ENCODE measurements around the gene TMEM185A. TPM values are rescaled to one million over a fixed set of nuclear protein-coding genes. Genes with fewer than 3 reads are reported as not detected.
"Not testable (repeated sequence)": the region's sequence is repeated elsewhere in the genome, so short reads cannot be mapped to it uniquely, and the experiment has no call there.

Gene TMEM185A
- polyA plus RNA-seq, 1 experiment: 20.6 TPM

DNA sequence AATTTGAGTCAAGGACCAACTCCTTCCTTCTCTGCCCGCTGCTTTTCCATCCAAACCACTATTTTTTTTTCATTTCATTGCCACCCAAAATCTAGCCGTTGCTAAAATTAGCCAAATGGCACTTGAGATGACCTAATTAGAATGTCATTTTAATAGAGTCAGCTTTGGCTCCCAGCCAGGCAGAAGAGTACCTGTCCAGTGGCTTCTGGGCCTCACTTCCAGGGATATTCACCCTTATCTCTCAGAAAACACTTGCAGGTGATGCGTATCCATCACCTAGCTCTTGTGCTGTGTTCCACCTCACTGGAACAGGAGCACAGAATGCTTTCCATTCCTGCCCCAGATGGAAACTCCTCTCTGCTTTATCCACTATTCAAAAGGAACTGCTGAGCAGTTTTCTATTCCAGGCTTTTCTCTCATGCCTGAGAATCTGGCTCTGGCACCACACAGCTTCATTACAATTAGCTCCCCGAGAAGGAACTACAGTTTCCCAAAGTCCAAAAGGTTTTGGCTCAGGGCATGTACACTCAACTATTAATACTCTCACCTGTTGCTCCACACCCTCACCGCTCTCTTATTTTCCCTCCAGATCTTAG, 62.8 kb downstream of the TMEM185A start:
- ChIA-PET CTCF (interaction anchor here (1.6 kb wide), 1 partner anchor 57 kb away, joined by 3 read pairs; no protein-coding TSS in a partner anchor), POLR2A (no interaction called here)
- no peak for TF ChIP-seq CTCF (IDR thresholded peaks at IDR 0.05; ENCODE audit: insufficient read depth, low read depth, low read length)
- H3K4me3 ChIP-seq (ENCODE audit: low read depth, low read length): no peak overlapping the region
- no peaks in the 10 kb centered on the region for H3K36me3 ChIP-seq (ENCODE audit: control insufficient read depth, insufficient read depth, low read length)
- DNase-seq (ENCODE audit: low read depth): no peak
- H3K27me3 ChIP-seq (ENCODE audit: control insufficient read depth, insufficient read depth, low read length): no peaks in the 10 kb centered on the region

DNA sequence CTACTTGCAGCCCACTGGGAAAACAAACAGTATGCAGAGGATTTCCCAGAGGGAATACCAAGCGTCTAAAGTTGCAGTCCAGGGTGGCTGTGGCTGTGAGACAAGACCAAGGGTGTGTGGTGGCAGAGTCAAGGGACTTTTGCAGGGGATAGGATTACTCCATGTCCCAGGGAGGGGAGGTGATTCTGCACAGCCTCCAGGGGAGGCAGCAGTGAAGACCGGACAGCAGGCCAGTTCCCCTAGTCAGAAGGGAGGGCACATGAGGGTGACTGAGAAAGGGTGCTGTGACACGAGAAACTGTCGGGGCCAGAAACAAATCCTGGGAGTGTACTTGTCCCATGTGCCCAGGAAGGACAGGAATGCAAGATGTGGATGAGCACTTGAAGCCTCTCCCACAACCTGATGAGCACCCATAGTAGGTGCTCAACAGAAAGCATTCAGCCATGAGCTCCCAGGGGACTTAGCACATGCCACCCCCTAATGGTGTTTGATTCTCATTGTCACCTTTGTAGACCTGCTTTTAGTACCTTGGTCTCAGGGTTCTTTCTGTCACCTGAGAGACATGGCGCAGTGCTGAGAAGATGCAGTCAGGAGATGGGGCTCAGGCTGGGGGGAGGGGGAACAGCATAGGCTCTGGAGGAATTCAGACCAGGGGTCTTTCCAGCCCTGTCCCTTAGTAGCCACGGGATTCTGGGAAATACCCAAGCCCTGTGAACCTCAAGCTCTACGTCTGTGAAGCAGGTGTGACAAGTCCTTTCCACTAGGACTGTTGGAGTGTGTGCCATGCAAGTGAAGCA, 63.8 kb downstream of the TMEM185A start:
- CTCF ChIA-PET: no interaction called here
- H3K4me3 ChIP-seq (ENCODE audit: low read depth, low read length): no peak overlapping the region
- POLR2A ChIA-PET: no interaction called here
- DNase-seq (ENCODE audit: low read depth): no peak
- no peak for TF ChIP-seq CTCF (IDR thresholded peaks at IDR 0.05; ENCODE audit: insufficient read depth, low read depth, low read length)
- H3K27me3 ChIP-seq (ENCODE audit: control insufficient read depth, insufficient read depth, low read length): no peaks in the 10 kb centered on the region
- no peaks in the 10 kb centered on the region for H3K36me3 ChIP-seq (ENCODE audit: control insufficient read depth, insufficient read depth, low read length)

GRCh38 chrX:149563359-149563758, 68.2 kb downstream of the TMEM185A start:
- no peak for TF ChIP-seq CTCF (IDR thresholded peaks at IDR 0.05; ENCODE audit: insufficient read depth, low read depth, low read length)
- POLR2A ChIA-PET: no interaction called here
- no peak for DNase-seq (ENCODE audit: low read depth)
- no peaks in the 10 kb centered on the region for H3K36me3 ChIP-seq (ENCODE audit: control insufficient read depth, insufficient read depth, low read length)
- H3K4me3 ChIP-seq (ENCODE audit: low read depth, low read length): no peak overlapping the region
- no peaks in the 10 kb centered on the region for H3K27me3 ChIP-seq (ENCODE audit: control insufficient read depth, insufficient read depth, low read length)
- CTCF ChIA-PET: no interaction called here

- H3K36me3 ChIP-seq (ENCODE audit: control insufficient read depth, insufficient read depth, low read length); H3K27me3 ChIP-seq (ENCODE audit: control insufficient read depth, insufficient read depth, low read length); CTCF ChIA-PET; H3K4me3 ChIP-seq (ENCODE audit: low read depth, low read length); POLR2A ChIA-PET; DNase-seq (ENCODE audit: low read depth): not testable (repeated sequence)
Observed at GRCh38 chrX:149555251-149555650, 76.3 kb downstream of the TMEM185A start.

DNA sequence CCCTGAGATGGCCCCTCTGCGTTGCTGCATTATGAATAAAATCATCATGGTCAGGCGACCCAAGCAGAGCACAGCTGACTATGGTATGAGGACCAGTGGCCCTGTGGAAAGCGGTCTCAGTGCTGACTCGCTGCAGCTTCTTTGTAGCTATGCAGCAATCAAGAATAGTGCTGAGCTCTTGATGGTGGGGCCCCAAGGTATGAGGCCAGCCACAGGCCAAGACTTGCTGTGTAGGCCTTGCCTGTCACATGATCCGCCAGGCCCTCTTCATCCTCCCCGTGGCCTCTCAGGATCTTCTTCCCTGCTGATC, 79.7 kb downstream of the TMEM185A start:
- CTCF ChIA-PET; H3K36me3 ChIP-seq (ENCODE audit: control insufficient read depth, insufficient read depth, low read length); H3K27me3 ChIP-seq (ENCODE audit: control insufficient read depth, insufficient read depth, low read length); POLR2A ChIA-PET; H3K4me3 ChIP-seq (ENCODE audit: low read depth, low read length); DNase-seq (ENCODE audit: low read depth): not testable (repeated sequence)

DNA sequence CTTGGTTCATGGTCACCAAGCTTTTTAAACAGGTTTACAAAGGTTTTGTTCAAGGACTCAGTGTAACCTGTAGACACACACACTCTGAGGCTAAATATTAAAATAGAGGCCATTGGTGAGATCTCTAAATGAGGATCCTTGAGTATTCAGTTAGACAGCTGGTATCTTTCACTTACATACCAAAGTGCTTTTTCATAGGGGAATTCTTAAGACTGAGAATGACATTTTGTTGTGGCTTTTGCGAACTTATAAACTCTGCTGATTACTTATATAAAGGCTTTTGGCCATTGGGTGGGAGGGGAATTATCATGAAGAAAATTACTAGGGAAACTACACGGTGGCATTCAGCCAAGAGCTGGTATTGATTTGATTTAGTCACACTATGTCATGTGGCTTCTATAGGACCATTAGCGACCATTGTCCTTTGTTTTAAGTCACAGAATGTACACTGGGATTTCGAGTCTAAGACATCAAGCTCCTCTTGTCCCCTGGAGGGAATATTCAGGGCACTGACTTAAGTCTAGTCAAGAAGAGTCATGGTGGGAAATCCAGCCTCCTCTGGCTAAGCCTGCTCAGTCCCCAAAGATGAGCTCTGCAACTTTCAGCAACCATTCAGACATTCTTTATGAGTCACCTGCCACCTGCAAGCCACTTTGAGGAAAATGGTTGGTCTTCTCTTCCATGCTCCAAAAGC, 80.2 kb downstream of the TMEM185A start:
- H3K27me3 ChIP-seq (ENCODE audit: control insufficient read depth, insufficient read depth, low read length); POLR2A ChIA-PET; H3K36me3 ChIP-seq (ENCODE audit: control insufficient read depth, insufficient read depth, low read length); H3K4me3 ChIP-seq (ENCODE audit: low read depth, low read length); DNase-seq (ENCODE audit: low read depth); CTCF ChIA-PET: not testable (repeated sequence)

DNA sequence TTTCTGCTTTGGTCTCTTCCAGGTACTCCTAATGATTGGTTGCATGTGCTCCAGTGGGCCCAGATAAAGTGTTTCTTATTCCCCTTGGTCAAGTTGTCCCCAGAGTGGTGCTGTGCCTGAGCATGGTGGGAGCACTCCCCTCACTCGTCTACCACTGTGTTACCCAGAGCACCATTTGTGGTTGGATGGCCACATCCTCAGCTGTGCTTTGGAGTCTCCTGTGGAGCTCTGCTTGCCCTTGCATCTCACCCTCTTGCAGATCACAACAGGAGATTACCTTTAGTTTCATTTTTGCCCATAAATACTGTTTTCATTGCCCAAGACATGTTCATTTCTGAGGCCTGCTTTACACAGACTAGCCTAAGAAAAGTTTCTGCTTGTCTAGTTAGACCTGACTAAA, 81.1 kb downstream of the TMEM185A start:
- H3K36me3 ChIP-seq (ENCODE audit: control insufficient read depth, insufficient read depth, low read length); DNase-seq (ENCODE audit: low read depth); H3K27me3 ChIP-seq (ENCODE audit: control insufficient read depth, insufficient read depth, low read length); H3K4me3 ChIP-seq (ENCODE audit: low read depth, low read length); POLR2A ChIA-PET; CTCF ChIA-PET: not testable (repeated sequence)

- H3K4me3 ChIP-seq (ENCODE audit: low read depth, low read length); POLR2A ChIA-PET; CTCF ChIA-PET; H3K27me3 ChIP-seq (ENCODE audit: control insufficient read depth, insufficient read depth, low read length); H3K36me3 ChIP-seq (ENCODE audit: control insufficient read depth, insufficient read depth, low read length); DNase-seq (ENCODE audit: low read depth): not testable (repeated sequence)
Observed at GRCh38 chrX:149549701-149550100, 81.9 kb downstream of the TMEM185A start, which contains the start of gene HSFX3. Gene HSFX3 (minus strand): TSS chrX:149549924. CDS start chrX:149549852, 72 bp downstream.

DNA sequence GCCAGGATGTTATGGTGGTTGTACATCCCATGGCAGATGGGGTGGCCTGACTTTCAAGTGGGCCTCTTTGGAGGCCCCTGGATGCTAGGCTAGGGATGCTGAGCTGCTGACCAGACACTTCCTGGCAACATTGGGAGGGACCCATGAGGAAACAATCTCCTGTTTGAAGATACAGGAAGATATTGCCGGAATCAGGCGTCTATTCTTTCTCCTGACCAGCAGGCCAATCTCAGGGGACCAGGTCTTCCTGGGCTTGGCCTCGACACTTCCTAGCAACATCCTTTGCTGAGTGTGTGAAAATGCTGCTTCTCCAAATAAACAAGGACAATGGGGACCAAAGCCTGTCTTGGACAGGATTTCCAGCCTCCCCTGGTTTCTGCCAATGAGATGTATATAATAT, 83.8 kb downstream of the TMEM185A start:
- H3K36me3 ChIP-seq (ENCODE audit: control insufficient read depth, insufficient read depth, low read length); H3K27me3 ChIP-seq (ENCODE audit: control insufficient read depth, insufficient read depth, low read length); H3K4me3 ChIP-seq (ENCODE audit: low read depth, low read length); CTCF ChIA-PET; DNase-seq (ENCODE audit: low read depth); POLR2A ChIA-PET: not testable (repeated sequence)

- POLR2A ChIA-PET; H3K36me3 ChIP-seq (ENCODE audit: control insufficient read depth, insufficient read depth, low read length); DNase-seq (ENCODE audit: low read depth); CTCF ChIA-PET; H3K27me3 ChIP-seq (ENCODE audit: control insufficient read depth, insufficient read depth, low read length); H3K4me3 ChIP-seq (ENCODE audit: low read depth, low read length): not testable (repeated sequence)
Observed at GRCh38 chrX:149546962-149547361, 84.6 kb downstream of the TMEM185A start.
